Calu3 (cell line): ENCODE data around the gene C6orf52. TPM values are rescaled to one million over a fixed set of nuclear protein-coding genes. Genes with fewer than 3 reads are reported as not detected.

Source experiments
- BruUV-seq: library from RNA; stranded (reverse); fragments of 400-500 nt; replicated peaks from 2 replicates; lab custom pipeline; 2021; lab: Mats Ljungman, UMichigan
- CTCF ChIA-PET: fragments of 300-600 bp; sonication (Branson Sonifier 250); formaldehyde crosslinking; loops from one replicate; lab custom pipeline; 2022; ENCODE audit warnings: antibody characterized with exemption; lab: Charles Lee
- DNase-seq: peaks from one replicate; pipeline ENCODE4 v3.0.0; 2022
- H3K27ac Mint-ChIP-seq: one replicate; pipeline ENCODE4 v1.8.0; 2022; ENCODE audit warnings: mixed read lengths; ENCODE audit not compliant: unreplicated experiment
- H3K27me3 Mint-ChIP-seq: one replicate; pipeline ENCODE4 v1.8.0; 2022; ENCODE audit warnings: mixed read lengths; ENCODE audit not compliant: unreplicated experiment
- H3K36me3 Mint-ChIP-seq: one replicate; pipeline ENCODE4 v1.8.0; 2022; ENCODE audit warnings: mild to moderate bottlenecking, moderate library complexity, mixed read lengths; ENCODE audit not compliant: insufficient read depth, unreplicated experiment
- H3K4me1 Mint-ChIP-seq: one replicate; pipeline ENCODE4 v1.8.0; 2022; ENCODE audit warnings: mild to moderate bottlenecking, low read depth, mixed read lengths; ENCODE audit not compliant: unreplicated experiment
- H3K4me3 Mint-ChIP-seq: one replicate; pipeline ENCODE4 v1.8.0; 2022; ENCODE audit warnings: mild to moderate bottlenecking, low read depth, moderate library complexity, mixed read lengths; ENCODE audit not compliant: unreplicated experiment
- H3K9me3 Mint-ChIP-seq: one replicate; pipeline ENCODE4 v1.8.0; 2022; ENCODE audit warnings: low read depth, mixed read lengths; ENCODE audit not compliant: unreplicated experiment
- CTCF ChIP-seq: fragments of 200-600 bp; IDR thresholded peaks from one replicate; pipeline ENCODE4 v1.8.0; 2022; ENCODE audit warnings: antibody characterized with exemption; ENCODE audit not compliant: unreplicated experiment
- intact Hi-C: fragments of 100-400 bp; cut with micrococcal nuclease; formaldehyde crosslinking; loops from one replicate; pipeline ENCODE4 v1.10.0; 2022; ENCODE audit not compliant: unreplicated experiment
- total RNA-seq: library from RNA; stranded (reverse); gene quantifications from 2 replicates; pipeline ENCODE4 v1.2.3, GENCODE V29; 2022

The C6orf52 gene
- total RNA-seq, 1 experiment from 2014 or later = not detected

GRCh38 chr6:10682355-10682988, 11.9 kb downstream of the C6orf52 start:
- Mint-ChIP-seq H3K4me3 (no peak overlapping the region), H3K27ac (no peak overlapping the region), H3K27me3 (peaks cover 9% of the 10 kb centered on the region), H3K9me3 (no peaks in the 10 kb centered on the region), H3K36me3 (no peaks in the 10 kb centered on the region), H3K4me1 (no peaks in the 10 kb centered on the region)
- CTCF ChIA-PET = no interaction called here
- intact Hi-C loops = no loop called here
- TF ChIP-seq CTCF = no peak
- BruUV-seq = no TSS peak
- DNase-seq = no peak

- H3K27ac Mint-ChIP-seq = no peak overlapping the region
- CTCF ChIA-PET = no interaction called here
Observed at GRCh38 chr6:10681795-10682194, 12.6 kb downstream of the C6orf52 start.

GRCh38 chr6:10678456-10678855, 16.0 kb downstream of the C6orf52 start:
- H3K27ac Mint-ChIP-seq = no peak overlapping the region
- H3K4me1 Mint-ChIP-seq = no peaks in the 10 kb centered on the region
- intact Hi-C loops = no loop called here
- DNase-seq = no peak
- no peak overlapping the region for H3K4me3 Mint-ChIP-seq
- H3K27me3 Mint-ChIP-seq = no peaks in the 10 kb centered on the region
- H3K36me3 Mint-ChIP-seq = no peaks in the 10 kb centered on the region
- CTCF ChIA-PET = no interaction called here
- no peak for TF ChIP-seq CTCF
- no peaks in the 10 kb centered on the region for H3K9me3 Mint-ChIP-seq
- no TSS peak for BruUV-seq

More at GRCh38 chr6:10681795-10682194, 12.6 kb downstream of the C6orf52 start:
- H3K9me3 Mint-ChIP-seq = no peaks in the 10 kb centered on the region
- peaks cover 9% of the 10 kb centered on the region for H3K27me3 Mint-ChIP-seq
- no peaks in the 10 kb centered on the region for H3K36me3 Mint-ChIP-seq
- TF ChIP-seq CTCF = no peak
- no TSS peak for BruUV-seq
- intact Hi-C loops = no loop called here
- DNase-seq = no peak
- no peaks in the 10 kb centered on the region for H3K4me1 Mint-ChIP-seq
- no peak overlapping the region for H3K4me3 Mint-ChIP-seq

- Mint-ChIP-seq H3K4me1 (no peaks in the 10 kb centered on the region), H3K27me3 (no peaks in the 10 kb centered on the region), H3K9me3 (no peaks in the 10 kb centered on the region), H3K27ac (no peak overlapping the region), H3K4me3 (no peak overlapping the region), H3K36me3 (no peaks in the 10 kb centered on the region)
- intact Hi-C loops = no loop called here
- no TSS peak for BruUV-seq
- DNase-seq = no peak
- no peak for TF ChIP-seq CTCF
- CTCF ChIA-PET = no interaction called here
Observed at GRCh38 chr6:10676403-10676802, 18.0 kb downstream of the C6orf52 start.
